ENCODE results near the gene ABHD14A. TPM values are rescaled to one million over a fixed set of nuclear protein-coding genes. Genes with fewer than 3 reads are reported as not detected.

The ABHD14A gene
- polyA plus RNA-seq, 1 of the 3 experiments (the other 2 are of a cell fraction): 31.5 TPM

DNA sequence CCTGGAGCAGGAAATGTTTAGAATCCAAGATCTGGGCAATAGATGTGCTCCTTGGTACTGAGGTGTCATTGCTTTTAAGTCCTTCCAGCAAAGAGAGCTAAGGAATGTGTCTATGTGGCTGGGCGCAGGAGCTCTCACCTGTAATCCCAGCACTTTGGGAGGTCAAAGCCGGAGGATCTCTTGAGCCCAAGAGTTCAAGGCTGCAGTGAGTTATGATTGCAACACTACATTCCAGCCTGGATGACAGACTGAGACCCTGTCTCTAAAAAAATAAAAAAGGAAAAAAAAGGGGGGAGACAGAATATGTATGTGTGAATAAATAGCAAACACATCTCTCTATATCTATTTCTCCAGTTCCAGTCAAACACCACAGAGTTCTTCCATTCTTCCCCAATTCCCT, 24.0 kb upstream of the ABHD14A start:
- H3K9me3 ChIP-seq: no peaks in the 10 kb centered on the region
- H3K79me2 ChIP-seq (ENCODE audit: insufficient read depth): no peaks in the 10 kb centered on the region
- H2AFZ ChIP-seq (ENCODE audit: low read depth): no peak overlapping the region
- H3K27me3 ChIP-seq (ENCODE audit: insufficient read depth): no peaks in the 10 kb centered on the region
- no peak overlapping the region for H3K9ac ChIP-seq
- no peaks in the 10 kb centered on the region for H3K9me2 ChIP-seq
- peaks cover under 1 to 4% of the 10 kb centered on the region in 2 experiments; a peak in 2 of 4 replicates for H3K4me1 ChIP-seq (ENCODE audit: control insufficient read depth in 1 of 2, insufficient read depth in 2 of 2, low read depth in 1 of 2, low read length in 1 of 2)
- no peak overlapping the region for H3K4me3 ChIP-seq (ENCODE audit: low read depth in 2 of 2, low read length in 1 of 2)
- POLR2A ChIA-PET: no interaction called here
- peaks cover 15% of the 10 kb centered on the region for H3F3A ChIP-seq (replicated peaks; ENCODE audit: insufficient read depth)
- no peak overlapping the region for H3K4me2 ChIP-seq
- no peak for DNase-seq
- CTCF ChIA-PET: interaction anchor here (1.3 to 6.2 kb wide), 3 partner anchors 9 to 172 kb away, joined by 3 to 44 read pairs (median 10); partner anchors contain the start of genes ABHD14A, ABHD14B, PARP3 and RRP9
- no peak overlapping the region for H3K27ac ChIP-seq (ENCODE audit: low read depth in 2 of 2, low read length in 1 of 2)
- TF ChIP-seq RCOR1 (IDR thresholded peaks at IDR 0.05; ENCODE audit: low read length) (no peak), CHD2 (IDR thresholded peaks at IDR 0.05; ENCODE audit: low read length, partially characterized antibody) (no peak), POLR2AphosphoS5 (IDR thresholded peaks at IDR 0.05; ENCODE audit: low read depth, low read length) (no peak), EZH2phosphoT487 (IDR thresholded peaks at IDR 0.05; ENCODE audit: borderline replicate concordance, low read depth) (no peak), IRF3 (IDR thresholded peaks at IDR 0.05; ENCODE audit: low read depth, low read length) (no peak), REST (IDR thresholded peaks at IDR 0.05; ENCODE audit: low read depth, low read length) (no peak), YY1 (IDR thresholded peaks at IDR 0.05; ENCODE audit: low read depth) (no peak), NRF1 (IDR thresholded peaks at IDR 0.05; ENCODE audit: low read depth, low read length) (no peak), GATA2 (CRISPR knock-in tag; IDR thresholded peaks at IDR 0.05) (no peak), FOSL2 (IDR thresholded peaks at IDR 0.05; ENCODE audit: borderline replicate concordance, low read depth) (no peak), RAD21 (IDR thresholded peaks at IDR 0.05; ENCODE audit: low read length) (no peak)
- no peaks in the 10 kb centered on the region for H4K20me1 ChIP-seq (ENCODE audit: insufficient read depth)
- 98% methylated on average over 2 of the region's 2 CpGs for WGBS (ENCODE audit: low lambda C conversion rate)
- peaks cover 0 to 2% of the 10 kb centered on the region in 2 experiments for H3K36me3 ChIP-seq (replicated peaks in 1 of 2; ENCODE audit: control insufficient read depth in 1 of 2, insufficient read depth in 2 of 2, low read length in 1 of 2)

GRCh38 chr3:51953445-51953844, 21.4 kb upstream of the ABHD14A start:
- POLR2A ChIA-PET: interaction anchor here (1.2 to 1.3 kb wide), 3 partner anchors 10 to 21 kb away, joined by 3 to 4 read pairs (median 3); partner anchors contain the start of gene ABHD14B
- no peak for TF ChIP-seq RXRA (IDR thresholded peaks at IDR 0.05; ENCODE audit: borderline replicate concordance, low read depth)
- TF ChIP-seq TCF12 (IDR thresholded peaks at IDR 0.05): peak; percentile 29; the same call in 1 of the 2 replicates
- peak; percentile 52; the same call in 1 of the 2 replicates for TF ChIP-seq GABPA (IDR thresholded peaks at IDR 0.05; ENCODE audit: low read depth)
- 0 out of 2 replicates have a peak, but pooled peaks have one; percentile 20 for TF ChIP-seq TAF1 (IDR thresholded peaks at IDR 0.05; ENCODE audit: borderline replicate concordance, low read depth, low read length)
- TF ChIP-seq, protein P1, sequence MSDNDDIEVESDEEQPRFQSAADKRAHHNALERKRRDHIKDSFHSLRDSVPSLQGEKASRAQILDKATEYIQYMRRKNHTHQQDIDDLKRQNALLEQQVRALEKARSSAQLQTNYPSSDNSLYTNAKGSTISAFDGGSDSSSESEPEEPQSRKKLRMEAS (IDR thresholded peaks at IDR 0.05; ENCODE audit: low read depth): 0 out of 2 replicates have a peak, but pooled peaks have one; percentile 12
- peak; percentile 31; the same call in 1 of the 2 replicates for TF ChIP-seq ELF1 (IDR thresholded peaks at IDR 0.05)
- TF ChIP-seq POLR2AphosphoS5 (IDR thresholded peaks at IDR 0.05; ENCODE audit: low read depth, low read length): 0 out of 2 replicates have a peak, but pooled peaks have one; percentile 27
- TF ChIP-seq JUND (IDR thresholded peaks at IDR 0.05): no peak
- TF ChIP-seq FOSL2 (IDR thresholded peaks at IDR 0.05; ENCODE audit: borderline replicate concordance, low read depth): peak; percentile 41; the same call in 1 of the 2 replicates

More at GRCh38 chr3:51953445-51953844, 21.4 kb upstream of the ABHD14A start:
- peak overlapping the region in 1 of 2 experiments; percentile 43; a peak in 2 of 4 replicates for H3K27ac ChIP-seq (ENCODE audit: low read depth in 2 of 2, low read length in 1 of 2)
- CTCF ChIA-PET: interaction anchor here (0.7 to 6.2 kb wide), 4 partner anchors 11 to 141 kb away, joined by 3 to 44 read pairs (median 16); partner anchors contain the start of genes ABHD14A, ABHD14B, ACY1 and PARP3
- peaks cover 4 to 12% of the 10 kb centered on the region in 2 experiments; a peak in 2 of 4 replicates for H3K4me1 ChIP-seq (ENCODE audit: control insufficient read depth in 1 of 2, insufficient read depth in 2 of 2, low read depth in 1 of 2, low read length in 1 of 2)
- H3K9me3 ChIP-seq: no peaks in the 10 kb centered on the region
- no peak overlapping the region for H3K9ac ChIP-seq
- H3K4me2 ChIP-seq: no peak overlapping the region
- H3K27me3 ChIP-seq (ENCODE audit: insufficient read depth): no peaks in the 10 kb centered on the region
- no peaks in the 10 kb centered on the region for H3K79me2 ChIP-seq (ENCODE audit: insufficient read depth)
- peaks cover 8 to 13% of the 10 kb centered on the region in 2 experiments for H3K36me3 ChIP-seq (replicated peaks in 1 of 2; ENCODE audit: control insufficient read depth in 1 of 2, insufficient read depth in 2 of 2, low read length in 1 of 2)
- 65% methylated on average over 3 of the region's 3 CpGs for WGBS (ENCODE audit: low lambda C conversion rate)
- no peak overlapping the region for H3K4me3 ChIP-seq (ENCODE audit: low read depth in 2 of 2, low read length in 1 of 2)
- DNase-seq: no peak
- no peak overlapping the region for H2AFZ ChIP-seq (ENCODE audit: low read depth)
- H4K20me1 ChIP-seq (ENCODE audit: insufficient read depth): no peaks in the 10 kb centered on the region
- H3F3A ChIP-seq (replicated peaks; ENCODE audit: insufficient read depth): peaks cover 15% of the 10 kb centered on the region
- no peaks in the 10 kb centered on the region for H3K9me2 ChIP-seq

Data from SK-N-SH (cell line).